Measurements from ENCODE around the gene FHIT. TPM values are rescaled to one million over a fixed set of nuclear protein-coding genes. Genes with fewer than 3 reads are reported as not detected.

FHIT gene
- total and polyA plus RNA-seq, 2 experiments from 2014 or later = 0.22 to 0.90 TPM

GRCh38 chr3:60192297-60193114 is 1058.7 kb downstream of the FHIT start:
- in situ Hi-C loops (cut with MboI) = no loop called here
- Histone ChIP-seq H3K4me3 (no peak overlapping the region), H3K9ac (no peak overlapping the region), H2AFZ (no peak overlapping the region), H3K9me3 (ENCODE audit: low read depth) (no peaks in the 10 kb centered on the region), H4K20me1 (ENCODE audit: insufficient read depth) (no peaks in the 10 kb centered on the region), H3K27ac (no peak overlapping the region), H3K36me3 (ENCODE audit: low read depth) (no peaks in the 10 kb centered on the region), H3F3A (ENCODE audit: insufficient read depth) (no peaks in the 10 kb centered on the region), H3K79me2 (ENCODE audit: insufficient read depth) (no peaks in the 10 kb centered on the region), H3K4me2 (ENCODE audit: unreplicated experiment) (no peak overlapping the region), H3K4me1 (ENCODE audit: insufficient read depth) (no peaks in the 10 kb centered on the region; the same call in 1 of the 2 replicates), H3K9me2 (ENCODE audit: insufficient read depth) (no peaks in the 10 kb centered on the region), H3K27me3 (replicated peaks; ENCODE audit: insufficient read depth) (no peaks in the 10 kb centered on the region)
- no peak for TF ChIP-seq EZH2phosphoT487 (IDR thresholded peaks at IDR 0.05; ENCODE audit: insufficient read depth, low read depth)
- TF ChIP-seq EZH2 (IDR thresholded peaks at IDR 0.05; ENCODE audit: insufficient read depth, poor library complexity, severe bottlenecking) = no peak
- no peak for DNase-seq
- WGBS, 2 experiments (ENCODE audit: low coverage in 1 of 2, low lambda C conversion rate in 2 of 2, missing lambda C conversion rate in 2 of 2) = 78 to 79% methylated on average over 7 of the region's 7 CpGs

- in situ Hi-C loops (cut with MboI) = no loop called here
- no peak overlapping the region for H3K27ac ChIP-seq
These were observed 1061.2 kb downstream of the FHIT start for GRCh38 chr3:60190073-60190472.

GRCh38 chr3:60189304-60189703 is 1061.9 kb downstream of the FHIT start:
- in situ Hi-C loops (cut with MboI) = no loop called here
- H3K9ac ChIP-seq = no peak overlapping the region
- H3K79me2 ChIP-seq (ENCODE audit: insufficient read depth) = no peaks in the 10 kb centered on the region
- TF ChIP-seq EZH2phosphoT487 (IDR thresholded peaks at IDR 0.05; ENCODE audit: insufficient read depth, low read depth) (no peak), EZH2 (IDR thresholded peaks at IDR 0.05; ENCODE audit: insufficient read depth, poor library complexity, severe bottlenecking) (no peak)
- H3K36me3 ChIP-seq (ENCODE audit: low read depth) = no peaks in the 10 kb centered on the region
- no peaks in the 10 kb centered on the region for H3K9me2 ChIP-seq (ENCODE audit: insufficient read depth)
- WGBS, 2 experiments (ENCODE audit: low coverage in 1 of 2, low lambda C conversion rate in 2 of 2, missing lambda C conversion rate in 2 of 2) = 78 to 81% methylated on average over 3 of the region's 3 CpGs
- H3K4me1 ChIP-seq (ENCODE audit: insufficient read depth) = no peaks in the 10 kb centered on the region; the same call in 1 of the 2 replicates
- no peaks in the 10 kb centered on the region for H3K9me3 ChIP-seq (ENCODE audit: low read depth)
- no peaks in the 10 kb centered on the region for H3F3A ChIP-seq (ENCODE audit: insufficient read depth)
- H4K20me1 ChIP-seq (ENCODE audit: insufficient read depth) = no peaks in the 10 kb centered on the region
- no peak overlapping the region for H3K4me3 ChIP-seq
- no peaks in the 10 kb centered on the region for H3K27me3 ChIP-seq (replicated peaks; ENCODE audit: insufficient read depth)
- no peak overlapping the region for H3K4me2 ChIP-seq (ENCODE audit: unreplicated experiment)
- H2AFZ ChIP-seq = no peak overlapping the region
- DNase-seq = no peak
- no peak overlapping the region for H3K27ac ChIP-seq

More at GRCh38 chr3:60190073-60190472, 1061.2 kb downstream of the FHIT start:
- peak; percentile 3 for DNase-seq
- Histone ChIP-seq H3K4me3 (no peak overlapping the region), H3F3A (ENCODE audit: insufficient read depth) (no peaks in the 10 kb centered on the region), H3K36me3 (ENCODE audit: low read depth) (no peaks in the 10 kb centered on the region), H3K9me3 (ENCODE audit: low read depth) (no peaks in the 10 kb centered on the region), H4K20me1 (ENCODE audit: insufficient read depth) (no peaks in the 10 kb centered on the region), H3K27me3 (replicated peaks; ENCODE audit: insufficient read depth) (no peaks in the 10 kb centered on the region), H3K4me1 (ENCODE audit: insufficient read depth) (no peaks in the 10 kb centered on the region; the same call in 1 of the 2 replicates), H3K9me2 (ENCODE audit: insufficient read depth) (no peaks in the 10 kb centered on the region), H3K9ac (no peak overlapping the region), H3K79me2 (ENCODE audit: insufficient read depth) (no peaks in the 10 kb centered on the region), H3K4me2 (ENCODE audit: unreplicated experiment) (no peak overlapping the region), H2AFZ (no peak overlapping the region)
- WGBS, 2 experiments (ENCODE audit: low coverage in 1 of 2, low lambda C conversion rate in 2 of 2, missing lambda C conversion rate in 2 of 2) = 18 to 30% methylated on average over 2 of the region's 2 CpGs
- TF ChIP-seq EZH2 (IDR thresholded peaks at IDR 0.05; ENCODE audit: insufficient read depth, poor library complexity, severe bottlenecking) (no peak), EZH2phosphoT487 (IDR thresholded peaks at IDR 0.05; ENCODE audit: insufficient read depth, low read depth) (no peak)

GRCh38 chr3:60188803-60189202 is 1062.4 kb downstream of the FHIT start:
- Histone ChIP-seq H3F3A (ENCODE audit: insufficient read depth) (no peaks in the 10 kb centered on the region), H3K27ac (no peak overlapping the region), H3K9me2 (ENCODE audit: insufficient read depth) (no peaks in the 10 kb centered on the region), H3K9ac (no peak overlapping the region), H3K36me3 (ENCODE audit: low read depth) (no peaks in the 10 kb centered on the region), H2AFZ (no peak overlapping the region), H4K20me1 (ENCODE audit: insufficient read depth) (no peaks in the 10 kb centered on the region), H3K4me1 (ENCODE audit: insufficient read depth) (no peaks in the 10 kb centered on the region; the same call in 1 of the 2 replicates), H3K4me3 (no peak overlapping the region), H3K79me2 (ENCODE audit: insufficient read depth) (no peaks in the 10 kb centered on the region), H3K27me3 (replicated peaks; ENCODE audit: insufficient read depth) (no peaks in the 10 kb centered on the region), H3K9me3 (ENCODE audit: low read depth) (no peaks in the 10 kb centered on the region), H3K4me2 (ENCODE audit: unreplicated experiment) (no peak overlapping the region)
- TF ChIP-seq EZH2 (IDR thresholded peaks at IDR 0.05; ENCODE audit: insufficient read depth, poor library complexity, severe bottlenecking) (no peak), EZH2phosphoT487 (IDR thresholded peaks at IDR 0.05; ENCODE audit: insufficient read depth, low read depth) (no peak)
- WGBS, 2 experiments (ENCODE audit: low coverage in 1 of 2, low lambda C conversion rate in 2 of 2, missing lambda C conversion rate in 2 of 2) = 23 to 36% methylated on average over 2 of the region's 2 CpGs
- in situ Hi-C loops (cut with MboI) = no loop called here
- DNase-seq = peak; percentile 49

Data from GM23248 (cell line).